Measurements from ENCODE around the gene THEM4.

GRCh38 chr1:151841141-151841540 is 68.2 kb downstream of the THEM4 start:
- no peak for TF ChIP-seq EZH2 (IDR thresholded peaks at IDR 0.05; ENCODE audit: borderline replicate concordance)
- TF ChIP-seq CTCF (IDR thresholded peaks at IDR 0.05; ENCODE audit: poor library complexity) = no peak
- TF ChIP-seq EZH2phosphoT487 (IDR thresholded peaks at IDR 0.05; ENCODE audit: low read depth, severe bottlenecking, unreplicated experiment) = no peak

All from hepatocyte (in vitro differentiated cells).